KBM-7 (cell line): ENCODE data around the gene CRIP1.

Experiments used
- DNase-seq: peaks from one replicate; pipeline ENCODE4 v3.0.0-alpha.2; 2015
- in situ Hi-C: fragments of 300-500 bp; cut with MboI; formaldehyde crosslinking; loops from 2 replicates; pipeline ENCODE4 v1.14.3; 2020; ENCODE audit warnings: low sequenced_read_pairs, low pct_unique_long_range_greater_than_20kb, mixed read lengths

Gene CRIP1

DNA sequence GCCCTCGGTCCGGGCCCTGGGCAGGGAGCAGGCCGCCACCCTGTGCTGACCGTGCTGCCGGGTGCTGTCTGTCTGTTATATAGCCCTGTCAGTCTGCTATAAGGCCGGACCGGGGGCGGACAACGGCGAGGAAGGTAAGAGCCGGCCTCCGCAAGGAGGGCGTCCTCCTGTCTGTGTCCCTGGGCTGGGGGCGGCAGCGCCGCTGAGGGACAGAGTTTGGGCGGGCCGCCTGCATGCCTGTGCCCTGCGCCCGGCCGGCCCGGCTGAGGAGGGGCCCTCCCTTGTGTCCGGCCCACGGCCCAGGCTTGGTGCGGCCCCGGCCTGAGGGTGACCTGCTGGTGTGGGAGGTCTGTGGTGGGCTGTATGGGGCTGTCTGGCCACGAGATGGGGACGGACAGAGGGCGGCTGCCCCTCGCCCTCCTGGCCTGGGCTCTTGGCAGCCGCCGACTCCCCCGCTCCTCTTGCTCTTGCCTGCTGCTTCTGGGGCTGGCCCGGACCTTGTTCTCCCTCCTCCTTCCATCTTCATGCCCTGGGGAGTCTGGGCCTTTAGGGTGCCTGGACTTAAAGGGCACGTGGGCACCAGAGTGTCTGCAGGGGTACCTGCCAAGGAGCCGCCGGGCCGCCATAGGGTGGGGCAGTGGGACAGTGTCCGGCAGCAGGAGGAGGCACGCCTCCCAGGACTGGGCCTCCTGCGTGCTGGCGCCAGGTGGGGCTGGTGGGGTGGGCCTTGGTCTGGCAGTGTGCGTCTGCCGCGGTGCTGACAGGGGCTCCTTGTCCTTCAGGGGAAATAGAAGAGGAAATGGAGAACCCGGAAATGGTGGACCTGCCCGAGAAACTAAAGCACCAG, 37.2 kb upstream of the CRIP1 start:
- in situ Hi-C loops: no loop called here
- DNase-seq: no peak

GRCh38 chr14:105450123-105450505, 36.6 kb upstream of the CRIP1 start:
- in situ Hi-C loops: no loop called here
- DNase-seq: no peak

DNA sequence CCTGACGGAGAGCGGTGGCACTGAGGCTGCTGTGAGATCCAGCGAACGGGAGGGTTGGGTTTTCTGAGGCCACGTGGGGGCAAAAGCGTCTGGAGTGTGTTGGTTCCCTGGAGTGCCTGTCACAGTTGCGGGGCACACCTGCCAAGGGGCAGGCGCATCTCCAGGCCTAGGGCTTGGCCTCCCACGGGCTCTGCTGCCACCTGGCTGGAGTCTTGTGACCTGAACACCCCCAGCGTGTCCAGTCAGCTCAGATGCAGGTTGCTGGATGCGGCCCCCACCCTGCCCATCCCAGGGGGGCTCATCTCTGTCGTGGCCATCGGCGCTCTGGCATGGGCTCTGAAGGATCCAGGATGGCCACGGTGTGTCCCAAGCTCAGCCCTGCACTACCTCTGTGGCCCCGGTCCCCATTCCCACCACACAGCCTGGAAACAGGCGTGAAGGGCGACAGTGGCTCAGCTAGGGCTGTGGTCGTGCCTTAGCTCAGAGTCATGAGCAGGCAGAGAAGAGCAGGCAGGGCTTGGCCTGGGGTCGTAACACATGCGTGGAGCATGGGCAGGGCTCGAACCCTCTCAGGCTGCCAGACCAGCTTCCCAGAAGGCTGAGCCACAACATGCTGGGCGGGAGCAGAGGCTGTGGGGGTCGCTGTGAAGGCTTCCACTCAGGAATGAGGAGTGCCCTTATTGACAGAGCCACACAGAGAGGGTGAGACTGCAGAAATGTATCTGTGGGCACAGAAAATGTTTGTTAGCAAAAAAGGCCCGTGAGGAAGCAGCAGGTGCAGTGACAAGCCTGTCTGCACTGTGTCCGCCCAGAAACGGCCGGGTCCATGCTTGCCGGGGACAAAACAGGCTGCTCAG, 35.6 kb upstream of the CRIP1 start:
- in situ Hi-C loops: no loop called here
- DNase-seq: no peak

- in situ Hi-C loops: no loop called here
These were observed 33.7 kb upstream of the CRIP1 start for GRCh38 chr14:105452963-105453362.

DNA sequence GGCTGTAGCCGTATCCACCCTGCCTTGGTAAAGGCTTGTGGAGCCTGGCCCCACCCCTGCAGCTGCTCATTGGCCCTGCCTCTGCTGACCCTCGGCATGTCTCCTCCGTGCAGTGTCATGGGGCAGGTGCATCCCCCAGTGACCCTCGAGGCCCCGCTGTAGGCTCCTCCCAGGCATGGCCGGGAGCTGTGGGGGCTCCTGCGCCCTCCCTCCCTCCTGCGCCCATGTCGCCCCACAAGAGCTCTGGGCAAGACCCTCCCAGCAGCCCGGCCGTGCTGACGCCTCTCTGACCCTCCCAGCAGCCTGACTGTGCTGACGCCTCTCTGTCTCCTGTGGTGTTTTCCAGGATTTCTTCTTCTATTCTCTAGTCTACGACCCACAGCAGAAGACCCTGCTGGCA, 32.8 kb upstream of the CRIP1 start:
- no peak for DNase-seq
- in situ Hi-C loops: no loop called here

More at GRCh38 chr14:105452963-105453362, 33.7 kb upstream of the CRIP1 start:
- no peak for DNase-seq

DNA sequence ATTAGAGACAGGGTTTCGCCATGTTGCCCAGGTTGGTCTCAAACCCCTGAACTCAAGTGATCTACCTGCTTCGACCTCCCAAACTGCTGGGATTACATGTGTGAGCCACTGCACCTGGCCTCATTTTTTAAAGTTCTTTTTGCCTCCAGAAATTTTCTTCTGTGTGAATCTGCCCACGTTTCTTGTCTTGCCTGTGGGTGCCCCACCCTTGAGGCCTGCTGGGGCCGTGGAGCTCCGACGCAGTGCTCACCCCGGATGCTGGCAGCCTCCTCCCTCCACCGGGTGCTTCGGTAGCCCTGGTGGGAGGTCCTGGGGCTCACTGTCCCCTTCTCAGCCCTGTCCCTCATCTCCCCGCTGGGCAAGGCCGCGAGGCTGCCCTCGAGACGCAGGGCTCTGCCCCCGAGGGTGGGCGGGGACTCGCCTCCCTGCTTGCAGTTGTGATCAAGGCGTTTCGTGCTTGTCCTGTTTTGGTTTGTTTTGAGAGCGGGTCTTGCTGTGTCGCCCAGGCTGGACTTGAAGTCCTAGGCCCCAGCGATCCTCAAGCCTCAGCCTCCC, 31.5 kb upstream of the CRIP1 start:
- no peak for DNase-seq

GRCh38 chr14:105455766-105456660, 30.7 kb upstream of the CRIP1 start:
- DNase-seq: no peak
- in situ Hi-C loops: no loop called here

More for the DNA sequence above, 31.5 kb upstream of the CRIP1 start:
- in situ Hi-C loops: no loop called here

GRCh38 chr14:105456736-105457617, 29.7 kb upstream of the CRIP1 start:
- no peak for DNase-seq
- in situ Hi-C loops: no loop called here

GRCh38 chr14:105458010-105458409, 28.7 kb upstream of the CRIP1 start:
- no peak for DNase-seq
- in situ Hi-C loops: no loop called here

DNA sequence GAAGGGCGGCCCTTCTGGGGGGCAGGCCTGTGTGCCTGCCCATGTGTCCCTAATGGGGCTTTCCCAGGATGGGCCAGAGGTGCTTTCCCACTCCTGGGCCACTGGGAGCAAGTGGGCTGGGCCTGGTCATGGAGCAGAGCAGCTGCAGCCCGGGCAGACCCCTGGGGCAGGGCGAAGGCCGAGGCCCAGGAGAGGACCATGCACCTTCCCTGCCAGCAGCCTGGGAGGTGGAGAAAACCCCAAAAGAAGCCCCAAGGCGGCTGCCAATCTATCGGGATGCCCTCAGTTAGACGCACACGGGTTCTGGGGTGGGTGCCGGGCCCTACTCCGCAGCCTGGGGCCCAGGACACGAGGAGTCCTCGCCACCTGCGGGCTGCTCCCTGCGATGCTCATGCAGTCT, 28.1 kb upstream of the CRIP1 start:
- no peak for DNase-seq
- in situ Hi-C loops: no loop called here

DNA sequence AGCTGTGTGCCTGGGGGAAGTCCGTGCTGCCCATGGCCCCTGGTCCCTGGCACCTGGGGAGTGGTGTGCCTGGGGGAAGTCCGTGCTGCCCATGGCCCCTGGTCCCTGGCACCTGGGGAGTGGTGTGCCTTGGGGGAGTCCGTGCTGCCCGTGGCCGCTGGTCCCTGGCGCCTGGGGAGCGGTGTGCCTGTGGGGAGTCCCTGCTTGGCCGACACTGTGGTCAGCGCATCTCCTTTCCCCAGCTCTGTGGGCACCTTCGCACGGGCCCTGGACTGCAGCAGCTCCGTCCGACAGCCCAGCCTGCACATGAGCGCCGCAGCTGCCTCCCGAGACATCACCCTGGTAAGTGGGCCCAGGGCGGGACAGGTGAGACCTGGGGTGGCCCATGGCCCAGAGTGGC, 26.6 kb upstream of the CRIP1 start:
- no peak for DNase-seq
- in situ Hi-C loops: no loop called here

DNA sequence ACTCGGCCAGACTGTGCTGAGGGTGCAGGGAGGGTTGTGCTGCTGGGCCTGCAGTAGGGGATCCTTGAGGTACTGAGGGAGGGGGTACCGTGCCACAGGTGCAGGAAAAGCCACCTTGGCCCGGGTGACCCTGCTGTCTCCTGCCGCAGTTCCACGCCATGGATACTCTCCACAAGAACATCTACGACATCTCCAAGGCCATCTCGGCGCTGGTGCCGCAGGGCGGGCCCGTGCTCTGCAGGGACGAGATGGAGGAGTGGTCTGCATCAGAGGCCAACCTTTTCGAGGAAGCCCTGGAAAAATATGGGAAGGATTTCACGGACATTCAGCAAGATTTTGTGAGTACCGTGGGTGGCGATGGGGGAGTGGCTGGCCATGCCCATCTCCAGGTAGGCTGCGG, 26.1 kb upstream of the CRIP1 start:
- in situ Hi-C loops: no loop called here
- DNase-seq: no peak

- DNase-seq: no peak
- in situ Hi-C loops: no loop called here
These were observed 24.8 kb upstream of the CRIP1 start for GRCh38 chr14:105461903-105462302.

DNA sequence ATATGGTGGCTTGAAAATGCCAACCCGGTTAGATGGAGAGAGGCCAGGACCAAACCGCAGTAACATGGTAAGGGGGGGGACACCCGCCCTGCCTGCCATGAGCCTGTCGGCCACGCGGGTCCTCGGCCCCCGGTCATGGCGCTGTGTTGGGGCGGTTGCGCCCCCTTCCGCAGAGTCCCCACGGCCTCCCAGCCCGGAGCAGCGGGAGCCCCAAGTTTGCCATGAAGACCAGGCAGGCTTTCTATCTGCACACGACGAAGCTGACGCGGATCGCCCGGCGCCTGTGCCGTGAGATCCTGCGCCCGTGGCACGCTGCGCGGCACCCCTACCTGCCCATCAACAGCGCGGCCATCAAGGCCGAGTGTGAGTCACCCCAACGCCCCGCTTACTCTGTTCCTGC, 22.2 kb upstream of the CRIP1 start:
- in situ Hi-C loops: no loop called here
- DNase-seq: no peak

GRCh38 chr14:105465209-105466031, 21.3 kb upstream of the CRIP1 start:
- in situ Hi-C loops: no loop called here
- DNase-seq: no peak

DNA sequence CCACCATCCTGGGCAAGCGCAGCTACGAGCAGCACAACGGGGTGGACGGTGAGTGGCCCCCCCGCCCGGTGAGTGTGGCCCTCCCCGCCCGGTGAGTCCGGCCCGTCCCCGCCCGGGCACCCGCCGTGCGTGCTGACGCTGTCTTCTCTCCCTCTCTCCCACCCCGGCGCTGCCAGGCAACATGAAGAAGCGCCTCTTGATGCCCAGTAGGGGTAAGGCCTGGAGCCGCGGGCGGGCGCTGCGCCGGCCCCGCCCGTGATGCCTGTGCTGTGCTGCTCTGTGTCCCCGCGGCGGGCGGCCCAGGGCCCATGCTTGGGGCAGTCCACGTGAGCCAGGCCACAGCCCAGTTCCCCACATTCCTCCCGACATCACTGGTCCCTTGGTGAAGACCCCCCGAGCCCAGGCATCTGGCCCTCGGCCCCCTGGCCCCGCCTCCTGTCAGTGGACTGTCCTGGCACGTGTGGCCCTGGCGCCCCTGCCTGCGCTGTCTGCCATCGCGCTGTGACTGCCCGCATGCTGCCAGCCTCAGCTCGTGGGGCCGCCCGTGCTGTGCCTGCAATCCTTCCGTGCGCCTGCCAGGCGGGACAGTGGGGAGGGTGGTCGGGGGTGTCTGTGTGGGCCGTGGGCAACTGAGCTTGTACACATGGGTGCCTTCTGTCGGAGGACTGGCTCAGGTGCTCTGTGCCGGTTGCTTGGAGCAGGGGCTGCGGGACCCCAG, 20.0 kb upstream of the CRIP1 start:
- no peak for DNase-seq
- in situ Hi-C loops: no loop called here
